ENCODE data around the gene GUCA2B.

The GUCA2B gene

GRCh38 chr1:42179900-42180329 is 26.7 kb downstream of the GUCA2B start:
- no peaks in the 10 kb centered on the region for H3K9me3 ChIP-seq (ENCODE audit: low read length)
- no peak overlapping the region for H3K4me3 ChIP-seq (ENCODE audit: low read depth in 1 of 2, low read length in 2 of 2)
- H3K9ac ChIP-seq (ENCODE audit: low read length): no peak overlapping the region
- H3K4me1 ChIP-seq (ENCODE audit: insufficient read depth, low read length): peaks cover 14% of the 10 kb centered on the region
- peaks cover 28% of the 10 kb centered on the region for H3K36me3 ChIP-seq (ENCODE audit: insufficient read depth, low read length)
- no peaks in the 10 kb centered on the region for H3K27me3 ChIP-seq (ENCODE audit: control insufficient read depth in 1 of 2, insufficient read depth in 2 of 2, low read length in 2 of 2)
- H3K27ac ChIP-seq (ENCODE audit: low read depth, low read length): no peak overlapping the region

GRCh38 chr1:42181687-42182086 is 28.5 kb downstream of the GUCA2B start:
- H3K9ac ChIP-seq (ENCODE audit: low read length): no peak overlapping the region
- no peak overlapping the region for H3K4me3 ChIP-seq (ENCODE audit: low read depth in 1 of 2, low read length in 2 of 2)
- peaks cover 29% of the 10 kb centered on the region for H3K36me3 ChIP-seq (ENCODE audit: insufficient read depth, low read length)
- H3K27ac ChIP-seq (ENCODE audit: low read depth, low read length): no peak overlapping the region
- no peaks in the 10 kb centered on the region for H3K27me3 ChIP-seq (ENCODE audit: control insufficient read depth in 1 of 2, insufficient read depth in 2 of 2, low read length in 2 of 2)
- peaks cover 14% of the 10 kb centered on the region for H3K4me1 ChIP-seq (ENCODE audit: insufficient read depth, low read length)
- H3K9me3 ChIP-seq (ENCODE audit: low read length): no peaks in the 10 kb centered on the region

GRCh38 chr1:42183210-42183956 is 30.2 kb downstream of the GUCA2B start:
- H3K9ac ChIP-seq (ENCODE audit: low read length): no peak overlapping the region
- H3K9me3 ChIP-seq (ENCODE audit: low read length): no peaks in the 10 kb centered on the region
- H3K36me3 ChIP-seq (ENCODE audit: insufficient read depth, low read length): peaks cover 42% of the 10 kb centered on the region
- H3K27me3 ChIP-seq (ENCODE audit: control insufficient read depth in 1 of 2, insufficient read depth in 2 of 2, low read length in 2 of 2): no peaks in the 10 kb centered on the region
- H3K4me3 ChIP-seq (ENCODE audit: low read depth in 1 of 2, low read length in 2 of 2): no peak overlapping the region
- no peak overlapping the region for H3K27ac ChIP-seq (ENCODE audit: low read depth, low read length)
- peaks cover 14% of the 10 kb centered on the region for H3K4me1 ChIP-seq (ENCODE audit: insufficient read depth, low read length)

GRCh38 chr1:42183957-42184268 is 30.7 kb downstream of the GUCA2B start:
- peaks cover 45% of the 10 kb centered on the region for H3K36me3 ChIP-seq (ENCODE audit: insufficient read depth, low read length)
- no peak overlapping the region for H3K27ac ChIP-seq (ENCODE audit: low read depth, low read length)
- H3K9ac ChIP-seq (ENCODE audit: low read length): no peak overlapping the region
- peaks cover 13% of the 10 kb centered on the region for H3K4me1 ChIP-seq (ENCODE audit: insufficient read depth, low read length)
- H3K9me3 ChIP-seq (ENCODE audit: low read length): no peaks in the 10 kb centered on the region
- H3K4me3 ChIP-seq (ENCODE audit: low read depth in 1 of 2, low read length in 2 of 2): no peak overlapping the region
- no peaks in the 10 kb centered on the region for H3K27me3 ChIP-seq (ENCODE audit: control insufficient read depth in 1 of 2, insufficient read depth in 2 of 2, low read length in 2 of 2)

- Histone ChIP-seq H3K4me1 (ENCODE audit: insufficient read depth, low read length) (peaks cover 6% of the 10 kb centered on the region), H3K27me3 (ENCODE audit: control insufficient read depth in 1 of 2, insufficient read depth in 2 of 2, low read length in 2 of 2) (no peaks in the 10 kb centered on the region), H3K9ac (ENCODE audit: low read length) (no peak overlapping the region), H3K27ac (ENCODE audit: low read depth, low read length) (no peak overlapping the region), H3K9me3 (ENCODE audit: low read length) (no peaks in the 10 kb centered on the region), H3K36me3 (ENCODE audit: insufficient read depth, low read length) (peaks cover 44% of the 10 kb centered on the region), H3K4me3 (ENCODE audit: low read depth in 1 of 2, low read length in 2 of 2) (no peak overlapping the region)
Observed at GRCh38 chr1:42184616-42185015, 31.4 kb downstream of the GUCA2B start.

GRCh38 chr1:42186152-42186551 is 32.9 kb downstream of the GUCA2B start:
- no peak overlapping the region for H3K27ac ChIP-seq (ENCODE audit: low read depth, low read length)

GRCh38 chr1:42189931-42190853 is 37.0 kb downstream of the GUCA2B start:
- no peaks in the 10 kb centered on the region for H3K9me3 ChIP-seq (ENCODE audit: low read length)
- no peak overlapping the region for H3K9ac ChIP-seq (ENCODE audit: low read length)
- peaks cover 25% of the 10 kb centered on the region for H3K36me3 ChIP-seq (ENCODE audit: insufficient read depth, low read length)
- no peaks in the 10 kb centered on the region for H3K4me1 ChIP-seq (ENCODE audit: insufficient read depth, low read length)
- H3K4me3 ChIP-seq (ENCODE audit: low read depth in 1 of 2, low read length in 2 of 2): no peak overlapping the region
- no peaks in the 10 kb centered on the region for H3K27me3 ChIP-seq (ENCODE audit: control insufficient read depth in 1 of 2, insufficient read depth in 2 of 2, low read length in 2 of 2)
- H3K27ac ChIP-seq (ENCODE audit: low read depth, low read length): no peak overlapping the region

More at GRCh38 chr1:42186152-42186551, 32.9 kb downstream of the GUCA2B start:
- no peak overlapping the region for H3K9ac ChIP-seq (ENCODE audit: low read length)
- H3K4me3 ChIP-seq (ENCODE audit: low read depth in 1 of 2, low read length in 2 of 2): no peak overlapping the region
- H3K4me1 ChIP-seq (ENCODE audit: insufficient read depth, low read length): no peaks in the 10 kb centered on the region
- H3K27me3 ChIP-seq (ENCODE audit: control insufficient read depth in 1 of 2, insufficient read depth in 2 of 2, low read length in 2 of 2): no peaks in the 10 kb centered on the region
- peaks cover 35% of the 10 kb centered on the region for H3K36me3 ChIP-seq (ENCODE audit: insufficient read depth, low read length)
- H3K9me3 ChIP-seq (ENCODE audit: low read length): no peaks in the 10 kb centered on the region

GRCh38 chr1:42191319-42191718 is 38.1 kb downstream of the GUCA2B start:
- Histone ChIP-seq H3K4me1 (ENCODE audit: insufficient read depth, low read length) (no peaks in the 10 kb centered on the region), H3K9ac (ENCODE audit: low read length) (no peak overlapping the region), H3K27me3 (ENCODE audit: control insufficient read depth in 1 of 2, insufficient read depth in 2 of 2, low read length in 2 of 2) (no peaks in the 10 kb centered on the region), H3K27ac (ENCODE audit: low read depth, low read length) (no peak overlapping the region), H3K36me3 (ENCODE audit: insufficient read depth, low read length) (peaks cover 25% of the 10 kb centered on the region), H3K9me3 (ENCODE audit: low read length) (no peaks in the 10 kb centered on the region), H3K4me3 (ENCODE audit: low read depth in 1 of 2, low read length in 2 of 2) (no peak overlapping the region)

- Histone ChIP-seq H3K4me1 (ENCODE audit: insufficient read depth, low read length) (no peaks in the 10 kb centered on the region), H3K36me3 (ENCODE audit: insufficient read depth, low read length) (peaks cover 21% of the 10 kb centered on the region), H3K9me3 (ENCODE audit: low read length) (no peaks in the 10 kb centered on the region), H3K27ac (ENCODE audit: low read depth, low read length) (no peak overlapping the region), H3K9ac (ENCODE audit: low read length) (no peak overlapping the region), H3K27me3 (ENCODE audit: control insufficient read depth in 1 of 2, insufficient read depth in 2 of 2, low read length in 2 of 2) (no peaks in the 10 kb centered on the region), H3K4me3 (ENCODE audit: low read depth in 1 of 2, low read length in 2 of 2) (no peak overlapping the region)
Observed at GRCh38 chr1:42192106-42192505, 38.9 kb downstream of the GUCA2B start.

- Histone ChIP-seq H3K4me3 (ENCODE audit: low read depth in 1 of 2, low read length in 2 of 2) (no peak overlapping the region), H3K9me3 (ENCODE audit: low read length) (no peaks in the 10 kb centered on the region), H3K27me3 (ENCODE audit: control insufficient read depth in 1 of 2, insufficient read depth in 2 of 2, low read length in 2 of 2) (no peaks in the 10 kb centered on the region), H3K27ac (ENCODE audit: low read depth, low read length) (no peak overlapping the region), H3K9ac (ENCODE audit: low read length) (no peak overlapping the region), H3K36me3 (ENCODE audit: insufficient read depth, low read length) (peaks cover 17% of the 10 kb centered on the region), H3K4me1 (ENCODE audit: insufficient read depth, low read length) (no peaks in the 10 kb centered on the region)
Observed at GRCh38 chr1:42195841-42196240, 42.6 kb downstream of the GUCA2B start.

GRCh38 chr1:42198251-42198650 is 45.0 kb downstream of the GUCA2B start:
- Histone ChIP-seq H3K27me3 (ENCODE audit: control insufficient read depth in 1 of 2, insufficient read depth in 2 of 2, low read length in 2 of 2) (no peaks in the 10 kb centered on the region), H3K4me1 (ENCODE audit: insufficient read depth, low read length) (no peaks in the 10 kb centered on the region), H3K9ac (ENCODE audit: low read length) (no peak overlapping the region), H3K4me3 (ENCODE audit: low read depth in 1 of 2, low read length in 2 of 2) (no peak overlapping the region), H3K36me3 (ENCODE audit: insufficient read depth, low read length) (peaks cover 8% of the 10 kb centered on the region), H3K27ac (ENCODE audit: low read depth, low read length) (no peak overlapping the region), H3K9me3 (ENCODE audit: low read length) (no peaks in the 10 kb centered on the region)
